C4-2B (cell line): ENCODE results near the gene PDE4D.

ENCODE experiments used
- CTCF ChIP-seq: fragments of 450-650 bp; conservative IDR thresholded peaks from 2 replicates; pipeline ENCODE4 v1.5.1; 2017; ENCODE audit warnings: mild to moderate bottlenecking
- ZFX ChIP-seq: fragments of 450-650 bp; IDR thresholded peaks from 2 replicates; pipeline ENCODE4 v1.6.1; 2017

- TF ChIP-seq CTCF (no peak), ZFX (no peak)
Observed at GRCh38 chr5:59767681-59768151, 125.8 kb downstream of the PDE4D start.
